SIG-M5 (cell line): ENCODE measurements around the gene KIAA1191.
"Not testable (repeated sequence)": the region's sequence is repeated elsewhere in the genome, so short reads cannot be mapped to it uniquely, and the experiment has no call there.

Source experiments
- DNase-seq: peaks from one replicate; lab custom pipeline; 2025; lab: John Stamatoyannopoulos, UW

Gene KIAA1191

DNA sequence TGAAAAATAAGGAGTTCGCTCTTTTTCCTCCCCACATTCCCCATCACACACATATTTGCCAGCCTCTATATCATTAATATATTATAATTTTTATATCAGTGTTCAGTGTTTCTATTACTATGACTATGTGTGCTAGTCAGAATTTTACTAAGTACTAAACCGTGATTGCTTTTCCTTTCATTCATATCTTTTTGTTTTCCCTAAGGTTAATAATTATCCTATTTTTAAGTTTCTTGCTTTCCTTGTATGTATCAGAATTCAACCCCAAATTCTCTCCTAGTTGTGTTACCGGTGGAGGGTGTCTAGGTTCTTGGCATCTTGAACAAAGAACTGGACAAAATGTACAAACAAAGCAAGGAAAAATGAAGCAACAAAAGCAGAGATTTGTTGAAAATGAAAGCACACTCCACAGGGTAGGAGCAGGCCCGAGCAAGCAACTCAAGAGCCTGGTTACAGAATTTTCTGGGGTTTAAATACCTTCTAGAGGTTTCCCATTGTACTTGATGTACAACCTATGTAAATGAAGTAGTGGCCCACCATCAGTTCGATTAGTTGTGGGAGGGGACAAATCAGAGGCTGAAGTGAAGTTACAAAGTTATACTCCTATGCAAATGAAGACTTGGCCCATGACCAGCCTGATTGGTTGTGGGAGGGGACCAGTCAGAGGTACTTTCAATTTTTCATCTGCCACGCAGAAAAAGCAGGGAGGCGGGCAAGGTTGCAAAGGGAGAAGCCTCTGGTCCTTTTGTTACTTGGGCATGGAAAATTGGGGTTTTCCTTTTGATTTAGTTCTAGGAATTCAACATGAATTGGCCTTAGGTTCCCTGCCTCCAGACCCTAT is 43.8 kb downstream of the KIAA1191 start:
- no peak for DNase-seq

DNA sequence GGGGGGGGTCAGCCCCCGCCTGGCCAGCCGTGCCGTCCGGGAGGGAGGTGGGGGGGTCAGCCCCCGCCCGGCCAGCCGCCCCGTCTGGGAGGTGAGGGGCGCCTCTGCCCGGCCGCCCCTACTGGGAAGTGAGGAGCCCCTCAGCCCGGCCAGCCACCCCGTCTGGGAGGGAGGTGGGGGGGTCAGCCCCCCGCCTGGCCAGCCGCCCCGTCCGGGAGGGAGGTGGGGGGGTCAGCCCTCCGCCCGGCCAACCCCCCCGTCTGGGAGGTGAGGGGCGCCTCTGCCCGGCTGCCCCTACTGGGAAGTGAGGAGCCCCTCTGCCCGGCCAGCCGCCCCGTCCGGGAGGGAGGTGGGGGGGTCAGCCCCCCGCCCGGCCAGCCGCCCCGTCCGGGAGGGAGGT is 56.2 kb downstream of the KIAA1191 start:
- not testable (repeated sequence) for DNase-seq
